Panc1 (cell line): ENCODE measurements around the gene NREP.

Experiments used
- CTCF ChIP-seq: fragments of 450-650 bp; IDR thresholded peaks from 2 replicates; pipeline ENCODE4 v1.5.1; 2017; ENCODE audit warnings: mild to moderate bottlenecking
- POLR2AphosphoS5 ChIP-seq: IDR thresholded peaks from 2 replicates; pipeline ENCODE4 v1.6.1; 2012; ENCODE audit warnings: mild to moderate bottlenecking, low read depth, low read length, moderate library complexity

GRCh38 chr5:111689357-111689935, 67.5 kb downstream of the NREP start:
- TF ChIP-seq CTCF (no peak), POLR2AphosphoS5 (no peak)
